Activated B cell treated with CpG ODN at 0.5 μM for 24 hours (primary cell): Measurements from ENCODE around the gene MLEC. TPM values are rescaled to one million over a fixed set of nuclear protein-coding genes. Genes with fewer than 3 reads are reported as not detected.

Experiments
- ATAC-seq: fragments of 200-7000 bp; cut with Tn5 transposase; one replicate; pipeline ENCODE4 v1.10.0; 2021; ENCODE audit warnings: low read depth, mild to moderate bottlenecking, moderate library complexity
- CTCF ChIA-PET: fragments of 350-600 bp; sonication (Branson Sonifier 250); formaldehyde crosslinking; loops from one replicate; lab custom pipeline; 2021; ENCODE audit warnings: antibody characterized with exemption; lab: Charles Lee
- POLR2A ChIA-PET: fragments of 350-600 bp; sonication (Branson Sonifier 250); formaldehyde crosslinking; loops from one replicate; lab custom pipeline; 2021; ENCODE audit warnings: antibody characterized with exemption; lab: Charles Lee
- DNase-seq: peaks from one replicate; pipeline ENCODE4 v3.0.0; 2022
- H3K27ac Mint-ChIP-seq: one replicate; pipeline ENCODE4 v1.8.0; 2020; ENCODE audit warnings: mixed read lengths
- H3K27me3 Mint-ChIP-seq: one replicate; pipeline ENCODE4 v1.8.0; 2021; ENCODE audit warnings: mixed read lengths
- H3K36me3 Mint-ChIP-seq: one replicate; pipeline ENCODE4 v1.8.0; 2021; ENCODE audit warnings: low read depth, mixed read lengths
- H3K4me1 Mint-ChIP-seq: one replicate; pipeline ENCODE4 v1.8.0; 2021; ENCODE audit warnings: mixed read lengths
- H3K4me3 Mint-ChIP-seq: one replicate; pipeline ENCODE4 v1.8.0; 2020; ENCODE audit warnings: mild to moderate bottlenecking, mixed read lengths
- H3K9me3 Mint-ChIP-seq: one replicate; pipeline ENCODE4 v1.8.0; 2020; ENCODE audit warnings: mixed read lengths
- intact Hi-C: fragments of 100-400 bp; cut with micrococcal nuclease; formaldehyde crosslinking; loops from one replicate; pipeline ENCODE4 v1.15.1; 2024
- total RNA-seq: library from RNA; stranded (reverse); gene quantifications from 2 replicates; pipeline ENCODE4 v1.2.3, GENCODE V29; 2022
- TF ChIP-seq, protein P1 (sequence below): fragments of 200-600 bp; IDR thresholded peaks from one replicate; pipeline ENCODE4 v1.8.0; 2022; ENCODE audit warnings: antibody characterized with exemption, mild to moderate bottlenecking

The MLEC gene
- total RNA-seq, 1 donor from 2014 or later = 69.6 TPM

GRCh38 chr12:120700886-120701285 is 13.9 kb downstream of the MLEC start:
- H3K27ac Mint-ChIP-seq = no peak overlapping the region
- TF ChIP-seq, protein P1, sequence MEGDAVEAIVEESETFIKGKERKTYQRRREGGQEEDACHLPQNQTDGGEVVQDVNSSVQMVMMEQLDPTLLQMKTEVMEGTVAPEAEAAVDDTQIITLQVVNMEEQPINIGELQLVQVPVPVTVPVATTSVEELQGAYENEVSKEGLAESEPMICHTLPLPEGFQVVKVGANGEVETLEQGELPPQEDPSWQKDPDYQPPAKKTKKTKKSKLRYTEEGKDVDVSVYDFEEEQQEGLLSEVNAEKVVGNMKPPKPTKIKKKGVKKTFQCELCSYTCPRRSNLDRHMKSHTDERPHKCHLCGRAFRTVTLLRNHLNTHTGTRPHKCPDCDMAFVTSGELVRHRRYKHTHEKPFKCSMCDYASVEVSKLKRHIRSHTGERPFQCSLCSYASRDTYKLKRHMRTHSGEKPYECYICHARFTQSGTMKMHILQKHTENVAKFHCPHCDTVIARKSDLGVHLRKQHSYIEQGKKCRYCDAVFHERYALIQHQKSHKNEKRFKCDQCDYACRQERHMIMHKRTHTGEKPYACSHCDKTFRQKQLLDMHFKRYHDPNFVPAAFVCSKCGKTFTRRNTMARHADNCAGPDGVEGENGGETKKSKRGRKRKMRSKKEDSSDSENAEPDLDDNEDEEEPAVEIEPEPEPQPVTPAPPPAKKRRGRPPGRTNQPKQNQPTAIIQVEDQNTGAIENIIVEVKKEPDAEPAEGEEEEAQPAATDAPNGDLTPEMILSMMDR = no peak
- ATAC-seq (no peak), DNase-seq (no peak)
- CTCF ChIA-PET = interaction anchor here (0.9 kb wide), 1 partner anchor 9 kb away, joined by 3 read pairs; the partner anchor contains the start of gene UNC119B
- no peaks in the 10 kb centered on the region for H3K9me3 Mint-ChIP-seq
- H3K4me3 Mint-ChIP-seq = no peak overlapping the region
- intact Hi-C loops = no loop called here
- peaks cover 11% of the 10 kb centered on the region for H3K4me1 Mint-ChIP-seq
- POLR2A ChIA-PET = interaction anchor here (0.7 to 1.0 kb wide), 2 partner anchors 10 to 207 kb away, joined by 3 to 4 read pairs; partner anchors contain the start of gene UNC119B
- H3K36me3 Mint-ChIP-seq = peaks cover 74% of the 10 kb centered on the region
- no peaks in the 10 kb centered on the region for H3K27me3 Mint-ChIP-seq

GRCh38 chr12:120702637-120703036 is 15.7 kb downstream of the MLEC start:
- no peak overlapping the region for H3K27ac Mint-ChIP-seq
- H3K9me3 Mint-ChIP-seq = no peaks in the 10 kb centered on the region
- POLR2A ChIA-PET = interaction anchor here (0.9 kb wide), 1 partner anchor 16 kb away, joined by 3 read pairs; the partner anchor contains the start of gene MLEC
- no peak for ATAC-seq
- CTCF ChIA-PET = interaction anchor here (0.9 kb wide), 1 partner anchor 56 kb away, joined by 3 read pairs; no protein-coding TSS in a partner anchor
- DNase-seq = no peak
- H3K36me3 Mint-ChIP-seq = peaks cover 57% of the 10 kb centered on the region
- intact Hi-C loops = no loop called here
- TF ChIP-seq, protein P1 = no peak
- H3K4me3 Mint-ChIP-seq = no peak overlapping the region
- peaks cover 11% of the 10 kb centered on the region for H3K4me1 Mint-ChIP-seq
- no peaks in the 10 kb centered on the region for H3K27me3 Mint-ChIP-seq

- no peaks in the 10 kb centered on the region for H3K27me3 Mint-ChIP-seq
Observed at GRCh38 chr12:120703311-120703942, 16.5 kb downstream of the MLEC start.

GRCh38 chr12:120705618-120706017 is 18.7 kb downstream of the MLEC start:
- CTCF ChIA-PET = interaction anchor here (1.7 kb wide), 1 partner anchor 266 kb away, joined by 4 read pairs; no protein-coding TSS in a partner anchor

More at GRCh38 chr12:120703311-120703942, 16.5 kb downstream of the MLEC start:
- TF ChIP-seq, protein P1 = no peak
- Mint-ChIP-seq H3K9me3 (no peaks in the 10 kb centered on the region), H3K4me1 (peaks cover 7% of the 10 kb centered on the region), H3K36me3 (peaks cover 49% of the 10 kb centered on the region), H3K4me3 (no peak overlapping the region), H3K27ac (no peak overlapping the region)
- POLR2A ChIA-PET = no interaction called here
- CTCF ChIA-PET = interaction anchor here (0.9 kb wide), 1 partner anchor 57 kb away, joined by 3 read pairs; no protein-coding TSS in a partner anchor
- DNase-seq = no peak
- ATAC-seq = no peak
- intact Hi-C loops = no loop called here

DNA sequence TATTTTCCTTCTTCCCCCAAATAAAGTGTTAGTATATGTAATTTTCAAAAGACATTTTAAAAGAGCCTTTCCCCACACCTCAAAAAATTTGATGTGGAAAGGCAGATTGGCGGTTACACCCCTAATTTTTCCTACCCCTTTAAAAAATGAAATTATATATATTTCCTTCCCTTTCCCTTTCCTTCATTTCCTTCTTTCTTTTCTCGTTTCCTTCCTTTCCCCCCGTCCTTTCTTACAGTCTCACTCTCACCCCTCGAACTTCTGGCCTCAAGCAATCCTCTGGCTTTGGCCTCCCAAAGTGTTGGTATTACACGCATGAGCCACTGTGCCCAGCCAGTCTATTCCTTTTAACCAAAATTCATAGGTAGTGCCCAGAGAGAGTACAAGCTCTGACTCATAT is 19.1 kb downstream of the MLEC start:
- H3K9me3 Mint-ChIP-seq = no peaks in the 10 kb centered on the region
- no peak overlapping the region for H3K4me3 Mint-ChIP-seq
- intact Hi-C loops = no loop called here
- no peak overlapping the region for H3K27ac Mint-ChIP-seq
- peaks cover 23% of the 10 kb centered on the region for H3K36me3 Mint-ChIP-seq
- TF ChIP-seq, protein P1 = no peak
- ChIA-PET POLR2A (no interaction called here), CTCF (interaction anchor here (1.7 kb wide), 1 partner anchor 266 kb away, joined by 4 read pairs; no protein-coding TSS in a partner anchor)
- DNase-seq = no peak
- H3K27me3 Mint-ChIP-seq = no peaks in the 10 kb centered on the region
- no peak for ATAC-seq
- H3K4me1 Mint-ChIP-seq = peaks cover 8% of the 10 kb centered on the region

More at GRCh38 chr12:120705618-120706017, 18.7 kb downstream of the MLEC start:
- intact Hi-C loops = no loop called here
- H3K4me1 Mint-ChIP-seq = peaks cover 7% of the 10 kb centered on the region
- no peak overlapping the region for H3K4me3 Mint-ChIP-seq
- H3K27ac Mint-ChIP-seq = no peak overlapping the region
- POLR2A ChIA-PET = no interaction called here
- H3K36me3 Mint-ChIP-seq = peaks cover 28% of the 10 kb centered on the region
- no peak for ATAC-seq
- no peak for DNase-seq
- TF ChIP-seq, protein P1 = no peak
- no peaks in the 10 kb centered on the region for H3K9me3 Mint-ChIP-seq
- H3K27me3 Mint-ChIP-seq = no peaks in the 10 kb centered on the region
